ENCODE data around the gene XRN1. TPM values are rescaled to one million over a fixed set of nuclear protein-coding genes. Genes with fewer than 3 reads are reported as not detected.
A peak's percentile ranks its signal among the peaks of the same experiment; 100 is the strongest.

XRN1 gene
- total and polyA plus RNA-seq, 3 experiments from 2014 or later, result 29.0 to 57.8 (median 34.6) TPM

- ChIA-PET CTCF (interaction anchor here (1.5 to 1.9 kb wide), 2 partner anchors 13 to 15 kb away, joined by 3 to 5 read pairs; no protein-coding TSS in a partner anchor), POLR2A (no interaction called here)
- Mint-ChIP-seq H3K4me3 (no peak overlapping the region), H3K9me3 (peaks cover 0 to 7% (median 0%) of the 10 kb centered on the region in 5 donors), H3K36me3 (peaks cover 0 to 13% (median 0%) of the 10 kb centered on the region in 3 donors), H3K4me1 (peaks cover 35 to 44% (median 39%) of the 10 kb centered on the region in 3 donors), H3K27me3 (no peaks in the 10 kb centered on the region), H3K27ac (peak overlapping the region in 2 of 8 donors; percentile 52 to 77)
- Histone ChIP-seq H3K9me3 (ENCODE audit: low read length) (no peaks in the 10 kb centered on the region), H3K4me1 (ENCODE audit: insufficient read depth, low read length) (peaks cover 22% of the 10 kb centered on the region), H3K4me3 (ENCODE audit: low read length) (no peak overlapping the region), H3K36me3 (ENCODE audit: insufficient read depth, low read length) (no peaks in the 10 kb centered on the region), H3K27ac (ENCODE audit: low read depth, low read length) (no peak overlapping the region), H3K27me3 (ENCODE audit: insufficient read depth, low read length, poor library complexity, severe bottlenecking) (no peaks in the 10 kb centered on the region)
- no peak for DNase-seq
Measured at GRCh38 chr3:142267269-142267668, 180.6 kb downstream of the XRN1 start.

GRCh38 chr3:142263112-142263511 lies 184.7 kb downstream of the XRN1 start:
- POLR2A ChIA-PET, result no interaction called here
- peak overlapping the region in 1 of 8 donors; percentile 71 for H3K27ac Mint-ChIP-seq
- CTCF ChIA-PET, result no interaction called here

GRCh38 chr3:142259359-142259758 lies 188.5 kb downstream of the XRN1 start:
- H3K36me3 Mint-ChIP-seq, result peaks cover 0 to 15% (median 0%) of the 10 kb centered on the region in 3 donors

More at GRCh38 chr3:142263112-142263511, 184.7 kb downstream of the XRN1 start:
- Histone ChIP-seq H3K9me3 (ENCODE audit: low read length) (no peaks in the 10 kb centered on the region), H3K4me1 (ENCODE audit: insufficient read depth, low read length) (no peaks in the 10 kb centered on the region), H3K36me3 (ENCODE audit: insufficient read depth, low read length) (no peaks in the 10 kb centered on the region), H3K4me3 (ENCODE audit: low read length) (no peak overlapping the region), H3K27me3 (ENCODE audit: insufficient read depth, low read length, poor library complexity, severe bottlenecking) (no peaks in the 10 kb centered on the region), H3K27ac (ENCODE audit: low read depth, low read length) (no peak overlapping the region)
- Mint-ChIP-seq H3K9me3 (no peaks in the 10 kb centered on the region), H3K4me3 (no peak overlapping the region), H3K4me1 (peaks cover 5 to 6% (median 6%) of the 10 kb centered on the region in 3 donors), H3K27me3 (no peaks in the 10 kb centered on the region), H3K36me3 (peaks cover 0 to 8% (median 0%) of the 10 kb centered on the region in 3 donors)
- DNase-seq, result no peak

GRCh38 chr3:142256712-142257333 lies 191.0 kb downstream of the XRN1 start:
- peaks cover 0 to 3% of the 10 kb centered on the region in 2 donors for H3K27me3 Mint-ChIP-seq
- CTCF ChIA-PET, result no interaction called here
- H3K27ac ChIP-seq (ENCODE audit: low read depth, low read length), result no peak overlapping the region
- no peaks in the 10 kb centered on the region for H3K27me3 ChIP-seq (ENCODE audit: insufficient read depth, low read length, poor library complexity, severe bottlenecking)
- H3K4me3 ChIP-seq (ENCODE audit: low read length), result no peak overlapping the region
- no peak overlapping the region for H3K4me3 Mint-ChIP-seq
- POLR2A ChIA-PET, result no interaction called here
- no peaks in the 10 kb centered on the region for H3K36me3 ChIP-seq (ENCODE audit: insufficient read depth, low read length)
- peaks cover 0 to 37% (median 0%) of the 10 kb centered on the region in 3 donors for H3K36me3 Mint-ChIP-seq
- H3K9me3 ChIP-seq (ENCODE audit: low read length), result no peaks in the 10 kb centered on the region
- H3K27ac Mint-ChIP-seq, result peak overlapping the region in 1 of 8 donors; percentile 27
- H3K9me3 Mint-ChIP-seq, result peaks cover 22 to 28% (median 23%) of the 10 kb centered on the region in 5 donors
- H3K4me1 Mint-ChIP-seq, result peaks cover 0 to 5% (median 0%) of the 10 kb centered on the region in 3 donors
- no peaks in the 10 kb centered on the region for H3K4me1 ChIP-seq (ENCODE audit: insufficient read depth, low read length)
- no peak for DNase-seq

More at GRCh38 chr3:142259359-142259758, 188.5 kb downstream of the XRN1 start:
- DNase-seq, result no peak
- Mint-ChIP-seq H3K27ac (peak overlapping the region in 1 of 8 donors; percentile 38), H3K4me3 (no peak overlapping the region), H3K4me1 (peaks cover 0 to 5% (median 0%) of the 10 kb centered on the region in 3 donors), H3K27me3 (no peaks in the 10 kb centered on the region), H3K9me3 (peaks cover 3 to 7% (median 5%) of the 10 kb centered on the region in 5 donors)
- ChIA-PET POLR2A (no interaction called here), CTCF (no interaction called here)
- Histone ChIP-seq H3K27ac (ENCODE audit: low read depth, low read length) (no peak overlapping the region), H3K9me3 (ENCODE audit: low read length) (no peaks in the 10 kb centered on the region), H3K4me3 (ENCODE audit: low read length) (no peak overlapping the region), H3K4me1 (ENCODE audit: insufficient read depth, low read length) (no peaks in the 10 kb centered on the region), H3K27me3 (ENCODE audit: insufficient read depth, low read length, poor library complexity, severe bottlenecking) (no peaks in the 10 kb centered on the region), H3K36me3 (ENCODE audit: insufficient read depth, low read length) (no peaks in the 10 kb centered on the region)

Other genes with a start within 250 kb of the XRN1 start
- 10 to 100 TPM; 16.7 to 17.1 TPM for gene GK5, start 222.5 kb downstream of the XRN1 start, total RNA-seq
- 6.5 TPM for gene GK5, start 222.5 kb downstream of the XRN1 start, polyA plus RNA-seq
- 10 to 100 TPM; 38.3 to 38.9 TPM for gene ATR, start 130.7 kb upstream of the XRN1 start, total RNA-seq
- 10.2 TPM for gene ATR, start 130.7 kb upstream of the XRN1 start, polyA plus RNA-seq
- gene PLS1, start 148.4 kb upstream of the XRN1 start, total RNA-seq, result 1 to 10 TPM; 3.7 to 4.1 TPM
- gene PLS1, start 148.4 kb upstream of the XRN1 start, polyA plus RNA-seq, result 4.0 TPM